ENCODE data around the gene STH.

The STH gene

GRCh38 chr17:45977506-45977824 lies 21.6 kb upstream of the STH start:
- Mint-ChIP-seq H3K36me3 (ENCODE audit: low read depth) (no peaks in the 10 kb centered on the region), H3K27ac (no peak overlapping the region), H3K9me3 (no peaks in the 10 kb centered on the region), H3K27me3 (ENCODE audit: low read depth) (peaks cover 7% of the 10 kb centered on the region), H3K4me1 (no peaks in the 10 kb centered on the region), H3K4me3 (no peak overlapping the region)
- TF ChIP-seq CTCF (IDR thresholded peaks at IDR 0.05; ENCODE audit: unreplicated experiment in 3 of 3) = no peak

GRCh38 chr17:45977976-45978626 lies 20.9 kb upstream of the STH start:
- no peaks in the 10 kb centered on the region for H3K9me3 Mint-ChIP-seq
- H3K4me3 Mint-ChIP-seq = no peak overlapping the region
- H3K27me3 Mint-ChIP-seq (ENCODE audit: low read depth) = peaks cover 7% of the 10 kb centered on the region
- H3K4me1 Mint-ChIP-seq = no peaks in the 10 kb centered on the region
- no peak for TF ChIP-seq CTCF (IDR thresholded peaks at IDR 0.05; ENCODE audit: unreplicated experiment in 3 of 3)
- no peak overlapping the region for H3K27ac Mint-ChIP-seq
- no peaks in the 10 kb centered on the region for H3K36me3 Mint-ChIP-seq (ENCODE audit: low read depth)

GRCh38 chr17:45979137-45979536 lies 19.9 kb upstream of the STH start:
- no peak for TF ChIP-seq CTCF (IDR thresholded peaks at IDR 0.05; ENCODE audit: unreplicated experiment in 3 of 3)
- H3K27ac Mint-ChIP-seq = no peak overlapping the region
- H3K4me3 Mint-ChIP-seq = no peak overlapping the region
- H3K9me3 Mint-ChIP-seq = no peaks in the 10 kb centered on the region
- H3K4me1 Mint-ChIP-seq = no peaks in the 10 kb centered on the region
- no peaks in the 10 kb centered on the region for H3K36me3 Mint-ChIP-seq (ENCODE audit: low read depth)
- H3K27me3 Mint-ChIP-seq (ENCODE audit: low read depth) = peaks cover 9% of the 10 kb centered on the region

- H3K27ac Mint-ChIP-seq = no peak overlapping the region
- H3K27me3 Mint-ChIP-seq (ENCODE audit: low read depth) = peaks cover 15% of the 10 kb centered on the region
- H3K36me3 Mint-ChIP-seq (ENCODE audit: low read depth) = no peaks in the 10 kb centered on the region
- no peak for TF ChIP-seq CTCF (IDR thresholded peaks at IDR 0.05; ENCODE audit: unreplicated experiment in 3 of 3)
- no peaks in the 10 kb centered on the region for H3K9me3 Mint-ChIP-seq
- no peak overlapping the region for H3K4me3 Mint-ChIP-seq
- no peaks in the 10 kb centered on the region for H3K4me1 Mint-ChIP-seq
Observed at GRCh38 chr17:45980855-45981254, 18.2 kb upstream of the STH start.

- Mint-ChIP-seq H3K27me3 (ENCODE audit: low read depth) (peaks cover 17% of the 10 kb centered on the region), H3K4me1 (no peaks in the 10 kb centered on the region), H3K27ac (no peak overlapping the region), H3K36me3 (ENCODE audit: low read depth) (no peaks in the 10 kb centered on the region), H3K4me3 (no peak overlapping the region), H3K9me3 (no peaks in the 10 kb centered on the region)
- TF ChIP-seq CTCF (IDR thresholded peaks at IDR 0.05; ENCODE audit: unreplicated experiment in 3 of 3) = no peak
Observed at GRCh38 chr17:45981306-45981705, 17.7 kb upstream of the STH start.

GRCh38 chr17:45982791-45983613 lies 16.0 kb upstream of the STH start:
- Mint-ChIP-seq H3K9me3 (no peaks in the 10 kb centered on the region), H3K36me3 (ENCODE audit: low read depth) (no peaks in the 10 kb centered on the region), H3K27me3 (ENCODE audit: low read depth) (peaks cover 17% of the 10 kb centered on the region), H3K4me3 (no peak overlapping the region), H3K4me1 (no peaks in the 10 kb centered on the region), H3K27ac (no peak overlapping the region)
- TF ChIP-seq CTCF (IDR thresholded peaks at IDR 0.05; ENCODE audit: unreplicated experiment in 3 of 3) = no peak
